ENCODE data around the gene TSPAN9. TPM values are rescaled to one million over a fixed set of nuclear protein-coding genes. Genes with fewer than 3 reads are reported as not detected.

Gene TSPAN9
- polyA plus RNA-seq, 3 donors from 2014 or later = 0.44 TPM; not detected in 2

- Mint-ChIP-seq H3K36me3 (no peaks in the 10 kb centered on the region), H3K27me3 (ENCODE audit: low read depth in 3 of 3) (peaks cover 1 to 6% (median 3%) of the 10 kb centered on the region in 3 donors), H3K4me3 (no peak overlapping the region), H3K27ac (no peak overlapping the region), H3K4me1 (no peaks in the 10 kb centered on the region), H3K9me3 (no peaks in the 10 kb centered on the region)
- no peak for DNase-seq
These were observed 99.6 kb downstream of the TSPAN9 start for GRCh38 chr12:3176754-3177153.

GRCh38 chr12:3177778-3178425 is 100.7 kb downstream of the TSPAN9 start:
- no peaks in the 10 kb centered on the region for H3K4me1 Mint-ChIP-seq
- H3K9me3 Mint-ChIP-seq = no peaks in the 10 kb centered on the region
- H3K27me3 Mint-ChIP-seq (ENCODE audit: low read depth in 3 of 3) = peaks cover 1 to 8% (median 3%) of the 10 kb centered on the region in 3 donors
- H3K4me3 Mint-ChIP-seq = no peak overlapping the region
- no peak overlapping the region for H3K27ac Mint-ChIP-seq
- no peak for DNase-seq
- no peaks in the 10 kb centered on the region for H3K36me3 Mint-ChIP-seq

GRCh38 chr12:3178671-3179313 is 101.6 kb downstream of the TSPAN9 start:
- H3K27ac Mint-ChIP-seq = no peak overlapping the region
- H3K9me3 Mint-ChIP-seq = no peaks in the 10 kb centered on the region
- no peak for DNase-seq
- no peak overlapping the region for H3K4me3 Mint-ChIP-seq
- no peaks in the 10 kb centered on the region for H3K36me3 Mint-ChIP-seq
- peaks cover 1 to 4% (median 3%) of the 10 kb centered on the region in 3 donors for H3K27me3 Mint-ChIP-seq (ENCODE audit: low read depth in 3 of 3)
- no peaks in the 10 kb centered on the region for H3K4me1 Mint-ChIP-seq

- Mint-ChIP-seq H3K4me1 (no peaks in the 10 kb centered on the region), H3K9me3 (no peaks in the 10 kb centered on the region), H3K27me3 (ENCODE audit: low read depth in 3 of 3) (peaks cover 1 to 4% (median 3%) of the 10 kb centered on the region in 3 donors), H3K36me3 (no peaks in the 10 kb centered on the region), H3K27ac (no peak overlapping the region), H3K4me3 (no peak overlapping the region)
- no peak for DNase-seq
These were observed 102.6 kb downstream of the TSPAN9 start for GRCh38 chr12:3179731-3180130.

- no peaks in the 10 kb centered on the region for H3K36me3 Mint-ChIP-seq
- peaks cover 0 to 7% (median 3%) of the 10 kb centered on the region in 3 donors for H3K27me3 Mint-ChIP-seq (ENCODE audit: low read depth in 3 of 3)
These were observed 105.2 kb downstream of the TSPAN9 start for GRCh38 chr12:3182426-3182825.

GRCh38 chr12:3184485-3184884 is 107.3 kb downstream of the TSPAN9 start:
- Mint-ChIP-seq H3K4me3 (no peak overlapping the region), H3K9me3 (no peaks in the 10 kb centered on the region), H3K36me3 (no peaks in the 10 kb centered on the region), H3K27ac (no peak overlapping the region), H3K27me3 (ENCODE audit: low read depth in 3 of 3) (peaks cover 0 to 7% (median 5%) of the 10 kb centered on the region in 3 donors), H3K4me1 (no peaks in the 10 kb centered on the region)
- no peak for DNase-seq

More at GRCh38 chr12:3182426-3182825, 105.2 kb downstream of the TSPAN9 start:
- no peaks in the 10 kb centered on the region for H3K9me3 Mint-ChIP-seq
- no peak overlapping the region for H3K4me3 Mint-ChIP-seq
- no peaks in the 10 kb centered on the region for H3K4me1 Mint-ChIP-seq
- H3K27ac Mint-ChIP-seq = no peak overlapping the region
- no peak for DNase-seq

- no peaks in the 10 kb centered on the region for H3K4me1 Mint-ChIP-seq
- no peaks in the 10 kb centered on the region for H3K36me3 Mint-ChIP-seq
- H3K27me3 Mint-ChIP-seq (ENCODE audit: low read depth in 3 of 3) = peaks cover 0 to 7% (median 5%) of the 10 kb centered on the region in 3 donors
- no peaks in the 10 kb centered on the region for H3K9me3 Mint-ChIP-seq
- H3K4me3 Mint-ChIP-seq = no peak overlapping the region
- no peak for DNase-seq
- H3K27ac Mint-ChIP-seq = no peak overlapping the region
These were observed 108.2 kb downstream of the TSPAN9 start for GRCh38 chr12:3185260-3185870.

- Mint-ChIP-seq H3K4me1 (no peaks in the 10 kb centered on the region), H3K27me3 (ENCODE audit: low read depth in 3 of 3) (peaks cover 2 to 6% (median 5%) of the 10 kb centered on the region in 3 donors), H3K27ac (no peak overlapping the region), H3K36me3 (no peaks in the 10 kb centered on the region), H3K9me3 (no peaks in the 10 kb centered on the region), H3K4me3 (no peak overlapping the region)
- no peak for DNase-seq
These were observed 109.5 kb downstream of the TSPAN9 start for GRCh38 chr12:3186546-3187215.

- Mint-ChIP-seq H3K4me3 (no peak overlapping the region), H3K9me3 (no peaks in the 10 kb centered on the region), H3K27ac (no peak overlapping the region), H3K36me3 (no peaks in the 10 kb centered on the region), H3K4me1 (no peaks in the 10 kb centered on the region), H3K27me3 (ENCODE audit: low read depth in 3 of 3) (peaks cover 2 to 6% (median 3%) of the 10 kb centered on the region in 3 donors)
- no peak for DNase-seq
These were observed 110.9 kb downstream of the TSPAN9 start for GRCh38 chr12:3187846-3188770.

- no peak overlapping the region for H3K27ac Mint-ChIP-seq
- H3K4me3 Mint-ChIP-seq = no peak overlapping the region
- H3K4me1 Mint-ChIP-seq = no peaks in the 10 kb centered on the region
- H3K9me3 Mint-ChIP-seq = no peaks in the 10 kb centered on the region
- DNase-seq = no peak
- H3K36me3 Mint-ChIP-seq = no peaks in the 10 kb centered on the region
- H3K27me3 Mint-ChIP-seq (ENCODE audit: low read depth in 3 of 3) = peaks cover 2 to 4% (median 3%) of the 10 kb centered on the region in 3 donors
These were observed 112.1 kb downstream of the TSPAN9 start for GRCh38 chr12:3189282-3189681.

- Mint-ChIP-seq H3K27ac (no peak overlapping the region), H3K4me1 (no peaks in the 10 kb centered on the region), H3K36me3 (no peaks in the 10 kb centered on the region)
These were observed 112.9 kb downstream of the TSPAN9 start for GRCh38 chr12:3190101-3190500.

GRCh38 chr12:3191450-3191849 is 114.3 kb downstream of the TSPAN9 start:
- no peak for DNase-seq
- Mint-ChIP-seq H3K4me3 (no peak overlapping the region), H3K27ac (no peak overlapping the region), H3K27me3 (ENCODE audit: low read depth in 3 of 3) (peaks cover 0 to 5% (median 5%) of the 10 kb centered on the region in 3 donors), H3K36me3 (no peaks in the 10 kb centered on the region), H3K4me1 (no peaks in the 10 kb centered on the region), H3K9me3 (no peaks in the 10 kb centered on the region)

More at GRCh38 chr12:3190101-3190500, 112.9 kb downstream of the TSPAN9 start:
- DNase-seq = no peak
- Mint-ChIP-seq H3K27me3 (ENCODE audit: low read depth in 3 of 3) (peaks cover 2 to 5% (median 3%) of the 10 kb centered on the region in 3 donors), H3K9me3 (no peaks in the 10 kb centered on the region), H3K4me3 (no peak overlapping the region)

- no peak for DNase-seq
- Mint-ChIP-seq H3K9me3 (no peaks in the 10 kb centered on the region), H3K27me3 (ENCODE audit: low read depth in 3 of 3) (peaks cover 0 to 5% (median 5%) of the 10 kb centered on the region in 3 donors), H3K4me1 (no peaks in the 10 kb centered on the region), H3K4me3 (no peak overlapping the region), H3K36me3 (no peaks in the 10 kb centered on the region), H3K27ac (no peak overlapping the region)
These were observed 115.0 kb downstream of the TSPAN9 start for GRCh38 chr12:3192221-3192620.
